Adipocyte (in vitro differentiated cells): Measurements from ENCODE around the gene POP4.
"Not testable (repeated sequence)": the region's sequence is repeated elsewhere in the genome, so short reads cannot be mapped to it uniquely, and the experiment has no call there.

ENCODE experiments used
- DNase-seq: peaks from one replicate; pipeline ENCODE4 v3.0.0-alpha.2; 2015; ENCODE audit warnings: low read depth
- H3K27me3 ChIP-seq: replicated peaks from 2 replicates; pipeline ENCODE4 v1.7.0; 2013; ENCODE audit warnings: mild to moderate bottlenecking, low read length, moderate library complexity; ENCODE audit not compliant: control insufficient read depth, insufficient read depth
- H3K36me3 ChIP-seq: 2 replicates; pipeline ENCODE4 v1.7.0; 2013; ENCODE audit warnings: low read length, mild to moderate bottlenecking, moderate library complexity; ENCODE audit not compliant: control insufficient read depth, insufficient read depth, severe bottlenecking
- H3K4me1 ChIP-seq: 2 replicates; pipeline ENCODE4 v1.7.0; 2013; ENCODE audit warnings: mild to moderate bottlenecking, low read length, moderate library complexity; ENCODE audit not compliant: control insufficient read depth, insufficient read depth
- H3K4me3 ChIP-seq: 2 replicates; pipeline ENCODE4 v1.7.0; 2013; ENCODE audit warnings: mild to moderate bottlenecking, low read length, moderate library complexity
- H3K9ac ChIP-seq: 2 replicates; pipeline ENCODE4 v1.7.0; 2013; ENCODE audit warnings: mild to moderate bottlenecking, low read length, moderate library complexity
- H3K9me3 ChIP-seq: 2 replicates; pipeline ENCODE4 v1.7.0; 2013; ENCODE audit warnings: mild to moderate bottlenecking, low read length, moderate library complexity; ENCODE audit not compliant: control insufficient read depth

POP4 gene

GRCh38 chr19:29605653-29606419 lies at the start of gene POP4:
POP4 (plus strand) TSS chr19:29606283; CDS start chr19:29606319, 36 bp downstream.
- Histone ChIP-seq H3K9me3 (no peaks in the 10 kb centered on the region), H3K9ac (peak within 1 kb of the TSS; percentile 100), H3K36me3 (peaks cover 16% of the 10 kb centered on the region), H3K27me3 (no peaks in the 10 kb centered on the region), H3K4me1 (peaks cover 11% of the 10 kb centered on the region), H3K4me3 (peak within 1 kb of the TSS; percentile 100)
- DNase-seq: peak; percentile 99

GRCh38 chr19:29559110-29559509 lies 47.0 kb upstream of the POP4 start:
- peaks cover 20% of the 10 kb centered on the region for H3K9me3 ChIP-seq
- not testable (repeated sequence) for H3K4me3 ChIP-seq, H3K36me3 ChIP-seq, H3K27me3 ChIP-seq, H3K4me1 ChIP-seq, DNase-seq, H3K9ac ChIP-seq

DNA sequence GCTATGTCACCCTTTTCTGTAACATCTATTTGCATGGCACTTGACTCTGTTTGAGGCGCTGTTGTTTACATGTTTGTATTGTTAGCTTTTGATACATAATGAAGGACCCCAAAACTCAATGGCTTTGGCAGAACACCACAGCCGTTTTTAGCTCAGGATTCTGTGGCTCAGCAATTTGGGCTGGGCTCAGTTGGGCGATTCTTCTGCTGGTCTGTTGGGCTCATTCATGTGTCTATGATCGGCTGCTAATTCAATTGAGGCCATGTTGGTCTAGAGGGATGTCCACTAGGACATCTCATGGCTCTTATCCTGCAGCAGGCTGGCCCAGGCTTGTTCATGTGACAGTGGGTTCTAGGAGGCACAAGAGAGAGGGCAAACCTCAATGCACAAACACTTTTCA lies 46.3 kb upstream of the POP4 start:
- H3K4me1 ChIP-seq: no peaks in the 10 kb centered on the region
- no peak overlapping the region for H3K9ac ChIP-seq
- H3K4me3 ChIP-seq: no peak overlapping the region
- DNase-seq: no peak
- H3K36me3 ChIP-seq: no peaks in the 10 kb centered on the region
- H3K27me3 ChIP-seq: peaks cover 9% of the 10 kb centered on the region
- peaks cover 15% of the 10 kb centered on the region for H3K9me3 ChIP-seq

DNA sequence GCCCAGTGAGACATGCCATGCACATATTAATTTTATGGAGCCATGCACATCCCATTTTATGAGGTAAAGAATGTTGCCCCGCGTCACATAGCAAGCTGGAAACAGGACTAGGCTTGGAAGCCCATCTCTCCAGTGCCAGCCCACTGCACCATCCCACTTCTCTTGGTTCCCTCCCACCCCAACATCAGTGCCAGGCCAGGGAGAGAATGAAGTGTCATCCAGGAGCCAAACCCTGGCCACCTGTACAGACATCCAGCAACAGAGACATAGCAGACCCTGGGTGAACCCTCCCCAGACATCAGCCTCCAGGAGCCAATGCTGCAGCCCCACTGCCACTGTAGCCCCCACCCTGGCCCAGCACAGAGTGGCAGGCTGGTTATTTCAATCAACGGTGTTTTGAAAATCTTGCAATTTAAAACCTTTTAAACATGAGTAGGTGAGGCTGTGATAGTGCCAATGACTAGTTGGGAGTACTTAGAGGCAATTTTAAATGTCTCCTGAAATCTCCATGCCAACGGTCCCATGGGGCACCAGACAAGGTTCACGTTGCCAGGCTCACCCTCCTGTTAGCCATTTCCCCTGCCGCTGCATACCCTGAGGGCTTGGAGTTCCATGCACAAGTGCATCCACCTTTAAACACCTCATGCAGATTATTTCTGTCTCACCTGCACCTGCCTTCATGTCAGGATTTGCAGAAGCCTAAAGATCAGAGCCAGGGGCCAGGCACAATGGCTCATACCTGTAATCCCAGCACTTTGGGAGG lies 45.6 kb upstream of the POP4 start:
- H3K9me3 ChIP-seq: peaks cover 12% of the 10 kb centered on the region
- no peaks in the 10 kb centered on the region for H3K36me3 ChIP-seq
- no peak overlapping the region for H3K4me3 ChIP-seq
- H3K9ac ChIP-seq: no peak overlapping the region
- peaks cover 14% of the 10 kb centered on the region for H3K27me3 ChIP-seq
- DNase-seq: no peak
- H3K4me1 ChIP-seq: no peaks in the 10 kb centered on the region

- DNase-seq: no peak
- H3K27me3 ChIP-seq: peaks cover 14% of the 10 kb centered on the region
- no peaks in the 10 kb centered on the region for H3K36me3 ChIP-seq
- H3K4me1 ChIP-seq: no peaks in the 10 kb centered on the region
- H3K9ac ChIP-seq: no peak overlapping the region
- no peak overlapping the region for H3K4me3 ChIP-seq
- H3K9me3 ChIP-seq: peaks cover 8% of the 10 kb centered on the region
Observed at GRCh38 chr19:29561601-29562000, 44.5 kb upstream of the POP4 start.

GRCh38 chr19:29562299-29563297 lies 43.5 kb upstream of the POP4 start:
- DNase-seq: no peak
- no peaks in the 10 kb centered on the region for H3K4me1 ChIP-seq

DNA sequence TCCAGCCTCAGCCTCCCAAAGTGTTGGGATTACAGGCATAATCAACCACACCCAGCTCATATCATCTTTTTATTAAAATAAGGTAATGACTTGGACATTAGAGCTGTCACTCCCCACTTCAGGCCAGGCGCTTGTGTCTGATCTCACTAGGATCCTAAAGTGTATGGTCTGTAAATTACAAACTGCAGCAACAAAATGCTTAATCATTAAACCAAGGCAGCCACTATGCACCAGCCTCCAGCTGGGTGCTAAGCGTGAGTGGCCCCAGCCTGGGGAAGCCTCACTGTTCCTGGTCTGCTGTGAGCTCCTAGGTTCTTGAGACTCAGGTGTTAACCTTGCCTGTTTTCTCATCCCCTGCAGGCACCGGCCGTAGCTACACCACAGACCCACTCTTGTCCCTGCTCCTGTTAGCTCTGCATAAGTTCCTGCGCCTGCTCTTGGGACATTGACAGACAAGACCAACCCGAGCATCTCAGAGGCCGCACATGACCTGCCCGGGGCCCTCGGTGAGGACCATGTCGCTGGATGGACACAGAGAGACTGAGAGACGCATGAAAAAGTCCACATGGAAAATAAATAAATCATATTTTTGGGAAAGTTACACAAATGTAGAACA lies 42.5 kb upstream of the POP4 start:
- no peak for DNase-seq
- Histone ChIP-seq H3K27me3 (peaks cover 14% of the 10 kb centered on the region), H3K9ac (no peak overlapping the region), H3K9me3 (peaks cover 8% of the 10 kb centered on the region), H3K4me3 (no peak overlapping the region), H3K4me1 (no peaks in the 10 kb centered on the region), H3K36me3 (no peaks in the 10 kb centered on the region)

More at GRCh38 chr19:29562299-29563297, 43.5 kb upstream of the POP4 start:
- peaks cover 8% of the 10 kb centered on the region for H3K9me3 ChIP-seq
- peaks cover 14% of the 10 kb centered on the region for H3K27me3 ChIP-seq
- no peak overlapping the region for H3K9ac ChIP-seq
- no peak overlapping the region for H3K4me3 ChIP-seq
- H3K36me3 ChIP-seq: no peaks in the 10 kb centered on the region

DNA sequence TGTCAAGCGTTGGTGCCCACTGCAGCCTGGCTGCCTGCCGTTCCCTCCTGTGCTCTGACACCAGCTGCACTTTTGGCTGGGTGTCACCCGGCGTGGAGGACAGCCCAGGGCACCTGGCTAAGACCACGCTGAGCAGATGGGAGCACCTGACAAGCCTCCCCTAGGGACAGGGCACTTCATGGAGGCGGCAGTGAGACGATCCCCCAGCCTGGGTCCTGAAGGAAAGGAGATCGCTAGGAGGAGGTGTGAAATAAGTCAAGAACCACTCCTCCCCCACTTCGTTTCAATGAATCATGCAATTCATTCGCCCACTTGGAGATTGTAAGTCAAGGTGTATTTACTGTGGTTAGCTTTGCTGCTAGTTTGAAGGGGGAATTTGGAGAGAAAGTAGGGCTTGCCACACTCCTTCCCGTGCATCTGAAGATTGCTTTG lies 41.5 kb upstream of the POP4 start:
- H3K9me3 ChIP-seq: peaks cover 6% of the 10 kb centered on the region
- DNase-seq: no peak
- H3K4me3 ChIP-seq: no peak overlapping the region
- H3K4me1 ChIP-seq: no peaks in the 10 kb centered on the region
- peaks cover 14% of the 10 kb centered on the region for H3K27me3 ChIP-seq
- no peak overlapping the region for H3K9ac ChIP-seq
- H3K36me3 ChIP-seq: no peaks in the 10 kb centered on the region

DNA sequence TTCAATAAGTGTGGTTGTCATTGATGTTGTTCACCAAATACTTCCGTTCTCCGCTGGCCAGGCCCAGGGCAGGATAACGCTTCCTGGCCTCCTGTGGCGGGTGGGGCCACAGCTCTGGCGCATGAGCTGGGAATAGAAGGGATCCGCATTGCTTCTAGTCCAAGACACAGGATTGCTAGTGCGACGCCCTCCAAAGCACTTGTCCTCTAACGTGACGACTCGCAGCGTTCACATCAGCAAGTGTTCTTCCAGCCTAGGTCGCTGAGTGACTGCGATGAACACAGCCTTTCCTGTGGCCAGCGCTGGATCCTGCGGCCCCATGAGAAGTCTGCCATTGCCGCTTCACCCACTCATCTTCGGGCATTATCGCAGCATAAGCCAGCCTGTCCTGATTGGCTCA lies 40.9 kb upstream of the POP4 start:
- H3K4me3 ChIP-seq: no peak overlapping the region
- DNase-seq: no peak
- H3K27me3 ChIP-seq: peaks cover 14% of the 10 kb centered on the region
- H3K9me3 ChIP-seq: peaks cover under 1% of the 10 kb centered on the region
- no peaks in the 10 kb centered on the region for H3K36me3 ChIP-seq
- H3K4me1 ChIP-seq: no peaks in the 10 kb centered on the region
- H3K9ac ChIP-seq: no peak overlapping the region

DNA sequence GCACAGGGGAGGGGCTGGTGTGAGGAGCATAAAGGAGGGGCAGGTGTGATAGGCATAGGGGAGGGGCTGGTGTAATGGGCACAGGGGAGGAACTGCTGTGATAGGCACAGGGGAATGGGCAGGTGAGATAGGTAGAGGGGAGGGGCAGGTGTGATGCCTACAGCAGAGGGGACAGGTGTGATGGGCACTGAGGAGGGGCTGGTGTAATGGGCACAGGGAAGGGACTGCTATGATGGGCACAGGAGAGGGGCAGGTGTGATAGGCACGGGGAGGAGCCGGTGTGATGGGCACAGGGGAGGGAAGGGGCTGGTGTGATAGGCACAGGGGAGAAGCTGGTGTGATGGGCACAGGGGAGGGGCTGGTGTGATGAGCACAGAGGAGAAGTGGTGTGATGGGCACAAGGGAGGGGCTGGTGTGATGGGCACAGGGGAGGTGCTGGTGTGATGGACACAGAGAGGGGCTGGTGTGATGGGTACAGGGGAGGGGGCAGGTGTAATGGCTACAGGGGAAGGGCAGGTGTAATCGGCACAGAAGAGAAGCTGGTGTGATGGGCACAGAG lies 39.5 kb upstream of the POP4 start:
- H3K9me3 ChIP-seq: peaks cover 3% of the 10 kb centered on the region
- no peaks in the 10 kb centered on the region for H3K4me1 ChIP-seq
- no peak for DNase-seq
- H3K36me3 ChIP-seq: no peaks in the 10 kb centered on the region
- H3K9ac ChIP-seq: no peak overlapping the region
- peaks cover 23% of the 10 kb centered on the region for H3K27me3 ChIP-seq
- H3K4me3 ChIP-seq: no peak overlapping the region
